HG02642 (cell line): ENCODE results near the gene ARID3C.

Source experiments
- ATAC-seq: cut with Tn5 transposase; IDR thresholded peaks from one replicate; pipeline ENCODE4 v1.9.1; 2021; ENCODE audit warnings: mild to moderate bottlenecking; ENCODE audit not compliant: unreplicated experiment, poor library complexity

Gene ARID3C

DNA sequence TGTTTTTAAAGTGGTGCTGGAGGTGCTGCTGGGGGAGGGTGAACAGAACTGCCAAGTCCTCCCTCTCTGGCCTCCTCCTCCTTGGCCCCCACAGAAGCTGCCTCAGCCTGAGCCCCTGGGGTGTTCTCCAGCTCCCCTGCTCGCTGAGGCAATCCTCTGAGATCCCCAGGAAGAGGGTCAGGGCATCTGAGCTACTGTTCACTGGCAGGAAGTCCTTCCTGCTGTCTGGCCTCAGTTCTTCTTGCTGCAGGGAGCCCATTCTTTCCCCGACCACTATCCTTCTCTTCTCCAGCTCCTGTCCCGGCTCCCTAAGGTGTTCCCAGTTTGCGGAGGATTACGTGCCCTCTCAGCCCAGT, 49.1 kb downstream of the ARID3C start:
- no peak for ATAC-seq

DNA sequence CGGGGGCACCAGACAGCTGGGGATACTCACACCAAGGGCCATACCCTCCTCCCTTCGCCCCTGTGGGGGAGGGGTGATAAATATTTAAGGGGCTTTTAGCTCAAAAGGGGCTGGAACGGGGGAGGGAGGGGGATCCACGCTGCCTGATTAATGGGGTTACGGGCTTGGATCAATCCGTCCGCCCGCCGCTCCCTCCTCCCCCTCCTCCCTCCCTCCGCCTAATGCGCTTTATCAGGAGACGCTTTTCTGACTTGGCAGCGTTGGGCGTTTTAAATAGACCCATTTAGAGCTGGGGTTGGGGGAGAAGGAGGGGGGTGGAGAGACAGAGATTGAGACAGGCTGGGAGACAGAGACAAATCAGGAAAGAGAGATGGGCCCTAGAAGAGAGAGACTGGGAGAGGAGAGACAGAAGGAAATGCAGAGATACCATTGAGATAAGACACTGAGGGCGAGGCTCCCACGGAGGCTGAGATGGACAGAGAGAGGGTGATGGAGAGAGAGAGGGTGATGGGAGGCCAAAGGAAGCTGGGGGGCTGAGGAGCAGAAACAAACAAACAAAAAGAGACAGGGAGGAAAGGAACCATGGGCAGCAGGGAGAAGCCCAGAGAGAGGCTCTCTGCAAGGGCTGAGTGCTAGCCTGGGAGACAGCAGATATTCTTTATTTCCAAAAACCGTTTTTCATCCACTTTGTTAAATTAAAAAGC, 49.6 kb downstream of the ARID3C start:
- ATAC-seq: no peak

DNA sequence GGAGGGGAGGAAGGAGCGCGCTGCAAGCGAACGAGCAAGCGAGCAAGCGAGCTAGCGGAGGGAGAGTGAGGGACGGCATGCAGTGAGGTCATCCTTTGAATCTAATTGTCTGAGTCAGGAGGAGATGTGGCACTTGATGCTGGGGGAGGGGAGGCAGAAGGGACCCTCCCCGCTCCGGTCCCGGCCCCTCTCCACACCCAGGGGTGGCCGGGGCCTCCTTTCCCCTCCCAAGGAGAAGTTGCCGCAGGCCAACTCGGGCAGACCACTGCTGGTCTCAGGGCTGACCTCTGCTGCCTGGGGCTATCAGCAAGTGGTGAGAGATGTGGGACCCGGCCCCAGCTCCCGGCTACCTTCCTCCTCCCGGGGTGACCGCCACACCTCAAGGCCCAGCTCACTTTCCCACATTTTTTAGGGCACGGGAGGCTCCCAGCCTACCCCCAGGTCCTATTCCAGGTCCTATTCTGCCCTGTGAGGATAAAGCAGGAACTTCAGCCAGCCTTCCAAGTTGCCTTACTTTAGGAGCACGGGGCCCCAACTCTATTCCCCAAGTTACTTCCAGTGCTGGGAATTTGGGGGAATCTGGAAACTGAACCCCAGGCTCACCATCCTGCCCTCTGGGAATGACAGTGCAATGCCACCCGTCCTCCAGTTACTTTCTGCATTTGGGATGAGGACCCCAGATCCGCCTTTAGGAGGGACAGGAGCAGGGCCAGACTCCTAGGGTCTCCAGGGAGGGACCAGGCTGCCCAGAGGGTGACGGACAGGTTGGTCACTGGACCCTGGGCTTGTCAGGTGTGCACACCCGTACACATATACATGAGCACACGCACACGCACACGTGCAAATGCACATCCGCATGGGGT, 50.4 kb downstream of the ARID3C start:
- no peak for ATAC-seq

DNA sequence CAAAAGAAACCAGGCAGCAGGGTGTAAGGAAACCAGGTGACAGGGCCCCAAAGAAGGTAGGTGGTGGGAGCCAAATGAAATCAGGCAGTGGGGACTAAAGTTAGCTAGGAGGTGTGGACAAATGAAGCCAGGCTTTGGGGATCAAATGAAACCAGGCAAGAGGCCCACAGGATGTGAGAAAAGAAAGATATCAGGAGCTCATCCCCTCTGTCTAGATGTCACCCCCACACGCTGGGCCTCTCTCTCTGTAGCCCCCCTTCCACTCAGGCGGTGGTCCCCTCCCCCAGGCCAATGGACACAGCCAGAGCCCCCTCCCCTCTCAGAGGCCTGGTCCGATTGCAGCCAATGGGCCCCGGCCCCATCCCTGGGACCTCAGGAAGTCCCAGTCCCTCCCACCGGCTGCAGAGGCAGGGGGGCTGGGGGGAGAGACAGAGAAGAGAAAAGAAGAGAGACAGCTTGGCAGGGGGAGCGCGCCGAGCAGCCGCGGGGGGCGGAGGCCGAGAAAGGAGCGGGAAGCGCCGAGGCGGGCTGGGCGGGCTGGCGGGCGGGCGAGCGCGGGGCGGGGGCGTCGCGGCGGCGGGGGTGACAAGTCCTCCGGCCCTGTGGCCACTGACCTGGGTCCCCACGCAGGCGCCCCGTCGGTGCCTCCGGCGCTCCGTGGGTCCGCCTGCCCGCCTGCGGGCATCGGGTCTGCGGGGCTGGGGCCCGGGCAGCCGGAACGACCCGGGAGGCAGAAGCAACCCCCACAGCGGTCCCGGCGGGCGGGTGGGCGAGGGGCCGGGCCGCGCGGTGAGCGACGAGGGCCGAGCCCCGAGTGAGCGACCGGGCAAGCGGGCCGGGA, 51.2 kb downstream of the ARID3C start:
- no peak for ATAC-seq

DNA sequence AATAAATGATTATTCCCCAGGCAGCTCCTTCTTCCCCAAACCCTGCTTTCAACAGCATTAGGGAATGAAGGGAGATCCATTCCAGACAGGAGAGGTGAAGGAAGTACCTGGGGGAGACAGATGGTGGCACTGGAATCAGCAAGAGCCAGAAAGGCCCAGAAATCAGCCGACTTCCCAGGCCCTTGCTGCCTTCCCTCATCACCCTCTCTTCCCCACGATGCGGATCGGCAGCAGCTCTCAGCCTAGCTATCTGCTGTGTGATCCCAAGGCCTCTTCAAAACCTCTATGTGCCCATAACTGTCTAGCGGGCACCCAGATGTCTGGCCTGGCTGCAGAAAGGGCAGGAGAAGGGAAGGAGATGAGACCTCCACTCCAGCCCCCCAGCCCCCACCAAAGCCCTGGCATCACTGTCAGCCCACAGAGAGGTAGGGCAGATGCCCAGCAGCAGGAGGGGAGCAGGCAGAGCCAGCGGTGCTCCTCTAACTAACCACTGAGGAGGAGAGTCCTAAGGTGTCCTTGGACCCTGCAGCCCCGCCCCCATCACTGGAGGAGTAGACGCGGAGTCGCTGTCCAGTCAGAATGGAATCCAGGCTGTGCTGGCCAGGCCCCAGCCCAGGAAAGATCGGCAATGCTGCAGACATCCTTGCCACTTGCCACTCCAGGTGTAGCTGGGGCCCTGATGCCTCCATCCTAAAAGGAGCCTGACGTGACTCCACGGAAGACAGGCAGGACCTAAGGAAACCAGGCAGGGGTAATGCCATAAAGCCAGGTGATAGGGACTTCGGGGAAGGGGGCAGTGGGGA, 52.1 kb downstream of the ARID3C start:
- no peak for ATAC-seq

DNA sequence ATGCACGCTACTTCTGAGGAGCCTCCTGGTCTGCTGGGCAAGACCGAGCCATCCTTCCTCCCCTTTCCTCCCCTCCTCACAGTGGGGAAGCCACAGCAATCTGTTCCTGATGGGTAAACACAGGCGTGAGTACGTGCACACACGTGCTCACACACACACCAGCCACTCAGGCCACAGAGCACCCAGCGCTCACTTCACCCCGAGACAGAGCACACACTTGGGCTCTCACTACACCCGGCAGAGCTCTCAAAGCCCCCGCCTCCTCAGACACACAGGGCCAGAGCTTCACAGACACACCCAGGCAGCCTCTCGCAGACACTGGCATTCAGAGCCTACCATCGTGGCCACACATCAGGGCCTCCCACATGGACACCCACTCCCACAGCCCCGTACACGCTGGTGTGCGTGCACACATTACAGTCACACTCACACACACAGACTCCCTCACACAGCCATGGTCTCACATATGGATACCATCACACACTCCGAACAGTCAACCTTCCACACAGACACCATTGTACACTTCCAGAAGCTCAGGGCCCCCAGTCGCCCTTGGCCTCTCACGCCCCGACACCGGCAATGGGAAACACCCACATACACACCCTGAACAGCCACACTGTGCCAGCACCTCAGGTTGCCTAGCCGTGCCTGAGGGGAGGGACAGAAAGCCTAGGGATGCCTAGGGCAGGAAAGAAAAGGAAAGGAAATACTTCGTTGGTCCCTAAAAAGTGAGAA, 52.8 kb downstream of the ARID3C start:
- ATAC-seq: no peak

DNA sequence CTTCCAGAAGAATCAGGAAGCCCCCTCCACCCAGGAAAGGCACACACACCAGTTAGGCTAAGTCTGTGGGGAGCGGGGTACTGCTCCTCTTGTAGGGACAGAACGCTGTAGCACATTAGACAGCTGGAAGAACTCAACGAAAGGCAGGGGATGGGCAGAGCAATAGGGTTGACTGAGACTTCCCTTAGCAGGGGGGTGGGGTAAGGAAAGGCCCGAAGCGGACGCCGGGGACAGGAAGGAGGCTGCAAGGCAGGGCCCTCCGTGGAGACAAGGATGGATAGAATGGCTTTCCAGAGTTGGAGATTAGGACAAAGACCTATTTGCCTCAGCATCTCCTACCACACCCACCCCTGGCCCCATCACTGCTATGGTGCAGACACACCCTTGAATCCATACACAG, 53.6 kb downstream of the ARID3C start:
- no peak for ATAC-seq

DNA sequence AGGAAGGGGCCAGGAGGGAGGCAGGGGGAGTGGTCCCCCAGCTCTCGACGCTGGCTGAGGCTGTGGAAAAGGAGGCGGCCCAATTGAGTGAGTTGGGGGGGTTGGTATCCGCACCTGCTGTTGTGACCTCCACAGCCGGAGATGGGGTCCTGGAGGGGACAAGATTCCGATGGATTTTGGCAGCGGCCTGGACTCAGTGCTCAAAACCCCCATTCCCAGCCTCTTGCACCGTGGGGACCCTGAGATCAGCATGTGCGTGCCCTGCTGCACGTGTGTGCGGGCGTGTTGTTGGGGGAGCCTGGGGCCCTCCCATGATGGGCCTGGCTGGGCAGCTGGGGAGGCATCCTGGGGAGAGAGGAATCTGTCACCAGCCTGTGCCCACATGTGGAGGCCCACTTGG, 54.3 kb downstream of the ARID3C start:
- no peak for ATAC-seq

DNA sequence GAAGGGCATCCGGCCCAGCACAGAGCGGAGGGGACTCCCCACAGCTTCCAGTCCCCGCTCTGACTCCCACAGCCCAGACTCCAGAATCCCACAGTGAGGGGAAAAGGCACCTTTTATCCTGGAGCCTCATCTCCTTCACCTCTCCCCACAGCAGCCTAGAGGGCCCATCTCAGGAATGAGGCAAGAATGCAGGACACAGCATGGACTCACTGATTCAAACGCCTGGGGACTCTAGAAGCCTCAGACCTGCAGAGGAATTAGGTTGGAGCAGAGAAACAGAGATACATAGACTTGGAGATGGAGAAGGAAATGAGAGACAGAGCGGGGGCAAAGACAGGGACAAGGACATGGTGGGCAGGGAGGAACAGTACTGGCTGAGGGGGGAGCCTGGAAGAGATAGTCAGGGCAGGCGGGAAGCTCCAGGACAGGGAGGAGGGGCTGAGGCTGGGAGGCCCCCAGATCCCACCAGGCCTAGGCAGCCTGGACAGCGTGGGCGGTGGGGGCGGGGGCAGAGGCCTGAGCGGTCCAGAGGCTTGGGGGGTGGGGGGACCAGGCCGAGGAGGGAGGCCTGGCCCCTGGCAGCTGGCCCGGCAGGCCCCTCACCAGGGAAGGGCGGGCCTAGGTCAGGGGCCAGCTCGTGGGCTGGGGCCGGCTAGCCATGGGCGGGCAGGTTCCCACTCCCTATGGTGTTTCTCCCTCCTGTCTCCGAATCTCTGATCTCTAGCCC, 55.1 kb downstream of the ARID3C start:
- ATAC-seq: no peak

DNA sequence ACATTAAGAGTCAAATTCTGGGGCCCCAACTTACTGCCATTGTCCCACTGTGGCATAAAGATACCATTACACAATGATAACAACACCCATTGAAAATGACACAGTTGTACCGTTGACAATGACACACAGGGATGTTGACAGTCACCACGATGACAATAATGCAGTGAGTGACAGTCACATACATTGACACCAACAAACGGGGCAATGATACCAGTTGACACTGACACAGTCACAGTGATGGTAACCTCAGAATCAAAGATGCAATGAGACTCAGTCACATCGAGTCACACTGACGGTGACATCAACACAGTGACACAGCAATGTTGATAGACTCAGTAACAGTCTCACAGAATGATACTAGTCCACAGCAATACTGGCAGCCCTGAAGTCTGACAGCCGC, 56.2 kb downstream of the ARID3C start:
- ATAC-seq: no peak

DNA sequence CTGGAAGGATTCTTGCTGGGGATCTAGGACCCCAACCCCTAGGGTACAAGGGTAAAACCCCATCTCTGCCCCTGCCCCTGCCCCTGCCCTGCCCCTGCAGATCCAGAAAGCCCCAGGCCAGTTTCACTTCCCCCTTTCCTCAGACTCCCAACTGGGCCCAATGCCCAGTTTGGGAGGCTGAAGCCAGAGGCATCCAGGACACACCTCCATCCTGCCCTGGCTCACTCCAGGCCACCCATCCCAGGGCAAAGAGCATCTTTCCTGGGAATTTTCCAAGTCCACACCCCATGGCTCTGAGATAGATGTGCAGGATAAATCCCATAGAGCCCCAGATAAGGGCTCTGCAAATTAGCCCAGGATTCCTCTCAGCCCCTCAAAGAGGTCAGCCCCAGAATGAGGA, 56.8 kb downstream of the ARID3C start:
- ATAC-seq: no peak

DNA sequence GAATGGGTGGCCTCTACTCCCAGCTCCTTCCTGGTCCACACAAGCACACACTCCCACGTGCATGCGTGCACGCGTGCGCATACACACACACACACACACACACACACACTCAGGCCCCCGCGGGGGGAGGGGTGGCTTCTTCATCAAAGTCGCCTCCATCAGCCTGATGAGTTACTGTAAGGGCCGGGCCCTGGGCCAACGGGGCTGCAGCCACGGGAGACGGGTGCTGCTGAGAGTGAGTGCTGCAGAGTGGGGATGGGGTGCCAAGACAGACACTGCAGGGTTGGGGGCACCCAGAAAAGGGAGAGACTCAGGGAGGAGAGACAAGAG, 57.4 kb downstream of the ARID3C start:
- ATAC-seq: no peak
